Thyroid gland (tissue), 4 donors: ENCODE results near the gene ARID4B. TPM values are rescaled to one million over a fixed set of nuclear protein-coding genes. Genes with fewer than 3 reads are reported as not detected.
"Not testable (repeated sequence)": the region's sequence is repeated elsewhere in the genome, so short reads cannot be mapped to it uniquely, and the experiment has no call there.

Experiments used
- DNase-seq, 2 donors: peaks; one replicate each; pipeline ENCODE4 v3.0.0-alpha.2; 2019
- H3K27ac ChIP-seq, 3 donors: fragments of 200-600 bp; sonication (generic); 1 replicate in 2 of 3; 2 replicates in 1 of 3; pipeline ENCODE4 v1.5.1; 2016 to 2019; ENCODE audit warnings: mild to moderate bottlenecking in 1 of 3, moderate library complexity in 1 of 3
- H3K27me3 ChIP-seq: fragments of 200-600 bp; sonication (generic); one replicate; pipeline ENCODE4 v1.5.1; 2019
- H3K36me3 ChIP-seq, 2 donors: fragments of 200-600 bp; sonication (generic); one replicate each; pipeline ENCODE4 v1.5.1; 2016 to 2019
- H3K4me1 ChIP-seq, 2 donors: fragments of 200-600 bp; sonication (generic); one replicate each; pipeline ENCODE4 v1.5.1; 2017 to 2019
- H3K4me3 ChIP-seq, 3 donors: fragments of 200-600 bp; sonication (generic); replicated peaks in 1 of 3; 1 replicate in 2 of 3; 2 replicates in 1 of 3; pipeline ENCODE4 v1.5.1; 2016; ENCODE audit warnings: mild to moderate bottlenecking in 1 of 3
- H3K9me3 ChIP-seq: fragments of 200-600 bp; sonication (generic); one replicate; pipeline ENCODE4 v1.5.1; 2017
- POLR2A ChIP-seq, 2 donors: fragments of 450-650 bp; IDR thresholded peaks; one replicate each; pipeline ENCODE4 v1.6.1; 2017; ENCODE audit warnings: antibody characterized with exemption in 2 of 2, mild to moderate bottlenecking in 2 of 2, moderate library complexity in 1 of 2
- WGBS, 2 donors: methylation state at CpG; one replicate each; pipeline ENCODE4 v1.1.5; 2017; 5-methylcytosine and 5-hydroxymethylcytosine counted together
- intact Hi-C: fragments of 100-400 bp; cut with DNase I; formaldehyde crosslinking; loops from one replicate; pipeline ENCODE4 v1.15.1; 2023
- total RNA-seq, 4 donors: library from RNA; depleted of rRNA; stranded (reverse); fragments of >200 nt; gene quantifications; one replicate each; pipeline ENCODE4 v1.2.3, GENCODE V29; 2016
- TF ChIP-seq, protein P1 (sequence below), 6 experiments: fragments of 200-600 bp in 3 of 6; fragments of 450-650 bp in 3 of 6; sonication (generic) in 3 of 6; IDR thresholded peaks; one replicate each; pipeline ENCODE4 v1.5.1; 2016 to 2019; ENCODE audit warnings: antibody characterized with exemption in 6 of 6, mild to moderate bottlenecking in 2 of 6, inconsistent platforms in 1 of 6, moderate library complexity in 1 of 6

ARID4B gene
- total RNA-seq, 4 donors from 2014 or later = 49.0 to 65.4 (median 52.5) TPM

GRCh38 chr1:235284231-235284769 lies 43.7 kb downstream of the ARID4B start:
- intact Hi-C loops = no loop called here

DNA sequence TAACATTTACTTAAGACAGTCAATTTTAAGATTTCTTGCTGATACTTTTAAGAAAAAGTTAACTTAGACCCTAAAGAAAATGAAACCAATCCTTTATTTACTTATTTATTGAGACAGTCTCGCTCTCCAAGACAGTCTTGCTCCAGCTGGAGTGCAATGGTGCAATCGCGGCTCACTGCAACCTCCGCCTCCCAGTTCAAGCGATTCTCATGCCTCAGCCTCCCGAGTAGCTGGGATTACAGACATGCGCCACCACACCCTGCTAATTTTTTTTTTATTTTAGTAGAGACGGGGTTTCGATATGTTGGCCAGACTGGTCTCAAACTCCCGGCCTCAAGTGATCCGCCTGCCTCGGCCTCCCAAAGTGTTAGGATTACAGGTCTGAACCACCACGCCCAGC lies 44.3 kb downstream of the ARID4B start:
- intact Hi-C loops, H3K27me3 ChIP-seq, H3K9me3 ChIP-seq, H3K27ac ChIP-seq, H3K36me3 ChIP-seq, DNase-seq, H3K4me3 ChIP-seq: not testable (repeated sequence)
- peaks cover 0 to 17% of the 10 kb centered on the region in 2 donors for H3K4me1 ChIP-seq
- 97% methylated on average over 13 of the region's 13 CpGs for WGBS, 2 donors

More at GRCh38 chr1:235284231-235284769, 43.7 kb downstream of the ARID4B start:
- Histone ChIP-seq H3K9me3 (no peaks in the 10 kb centered on the region), H3K4me3 (no peak overlapping the region), H3K36me3 (no peaks in the 10 kb centered on the region), H3K4me1 (peaks cover 0 to 16% of the 10 kb centered on the region in 2 donors), H3K27ac (no peak overlapping the region), H3K27me3 (no peaks in the 10 kb centered on the region)
- no peak for DNase-seq
- TF ChIP-seq POLR2A (IDR thresholded peaks at IDR 0.05) = no peak
- TF ChIP-seq, protein P1, sequence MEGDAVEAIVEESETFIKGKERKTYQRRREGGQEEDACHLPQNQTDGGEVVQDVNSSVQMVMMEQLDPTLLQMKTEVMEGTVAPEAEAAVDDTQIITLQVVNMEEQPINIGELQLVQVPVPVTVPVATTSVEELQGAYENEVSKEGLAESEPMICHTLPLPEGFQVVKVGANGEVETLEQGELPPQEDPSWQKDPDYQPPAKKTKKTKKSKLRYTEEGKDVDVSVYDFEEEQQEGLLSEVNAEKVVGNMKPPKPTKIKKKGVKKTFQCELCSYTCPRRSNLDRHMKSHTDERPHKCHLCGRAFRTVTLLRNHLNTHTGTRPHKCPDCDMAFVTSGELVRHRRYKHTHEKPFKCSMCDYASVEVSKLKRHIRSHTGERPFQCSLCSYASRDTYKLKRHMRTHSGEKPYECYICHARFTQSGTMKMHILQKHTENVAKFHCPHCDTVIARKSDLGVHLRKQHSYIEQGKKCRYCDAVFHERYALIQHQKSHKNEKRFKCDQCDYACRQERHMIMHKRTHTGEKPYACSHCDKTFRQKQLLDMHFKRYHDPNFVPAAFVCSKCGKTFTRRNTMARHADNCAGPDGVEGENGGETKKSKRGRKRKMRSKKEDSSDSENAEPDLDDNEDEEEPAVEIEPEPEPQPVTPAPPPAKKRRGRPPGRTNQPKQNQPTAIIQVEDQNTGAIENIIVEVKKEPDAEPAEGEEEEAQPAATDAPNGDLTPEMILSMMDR (IDR thresholded peaks at IDR 0.05) = no peak
- 90% methylated on average over 6 of the region's 6 CpGs for WGBS, 2 donors

- no peaks in the 10 kb centered on the region for H3K9me3 ChIP-seq
- 95 to 96% methylated on average over 15 of the region's 15 CpGs for WGBS, 2 donors
- H3K4me1 ChIP-seq = peaks cover 0 to 16% of the 10 kb centered on the region in 2 donors
- TF ChIP-seq, protein P1 (IDR thresholded peaks at IDR 0.05) = no peak
- no peak for TF ChIP-seq POLR2A (IDR thresholded peaks at IDR 0.05)
- H3K4me3 ChIP-seq = no peak overlapping the region
- DNase-seq = no peak
- no peaks in the 10 kb centered on the region for H3K27me3 ChIP-seq
- H3K27ac ChIP-seq = no peak overlapping the region
- no peaks in the 10 kb centered on the region for H3K36me3 ChIP-seq
- intact Hi-C loops = no loop called here
Measured at GRCh38 chr1:235280467-235280866, 47.5 kb downstream of the ARID4B start.

DNA sequence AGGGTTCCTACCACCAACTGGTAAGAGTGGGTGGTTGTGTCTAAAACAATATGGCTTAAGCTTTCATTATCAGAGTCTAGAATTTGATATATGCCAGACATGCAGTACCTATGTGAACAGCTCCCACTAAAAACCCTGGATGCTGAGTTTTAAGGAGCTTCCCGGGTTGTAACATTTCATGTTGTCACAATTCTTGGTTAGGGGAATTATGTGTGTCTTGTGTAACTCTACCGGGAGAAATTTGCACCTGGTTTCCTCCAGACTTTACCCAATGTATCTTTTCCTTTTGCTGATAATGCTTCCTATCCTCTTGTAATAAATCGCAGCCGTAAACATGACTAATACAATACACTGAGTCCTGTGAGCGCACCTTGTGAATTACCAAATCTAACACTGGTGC lies 48.3 kb downstream of the ARID4B start:
- intact Hi-C loops = no loop called here
- H3K9me3 ChIP-seq = no peaks in the 10 kb centered on the region
- 91 to 94% methylated on average over 5 of the region's 5 CpGs for WGBS, 2 donors

DNA sequence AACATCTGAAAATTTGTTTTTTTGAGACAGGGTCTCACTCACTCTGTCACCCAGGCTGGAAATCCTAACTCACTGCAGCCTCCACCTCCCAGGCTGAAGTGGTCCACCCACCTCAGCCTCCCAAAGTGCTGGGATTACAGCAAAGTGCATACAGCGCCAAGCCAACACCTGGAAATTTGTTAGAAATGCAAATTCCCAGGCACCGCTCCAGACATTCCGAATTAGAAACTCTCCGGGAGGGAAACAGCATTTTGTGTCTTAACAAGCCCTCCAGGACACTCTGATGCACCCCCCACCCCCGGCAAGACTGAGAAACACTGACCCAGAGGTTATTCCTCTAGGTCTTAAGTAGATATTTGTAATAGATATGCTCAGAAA lies 49.1 kb downstream of the ARID4B start:
- 75 to 84% methylated on average over 5 of the region's 5 CpGs for WGBS, 2 donors
- intact Hi-C loops = no loop called here
- Histone ChIP-seq H3K4me1 (peaks cover 0 to 16% of the 10 kb centered on the region in 2 donors), H3K36me3 (no peaks in the 10 kb centered on the region), H3K4me3 (no peak overlapping the region), H3K9me3 (no peaks in the 10 kb centered on the region), H3K27ac (no peak overlapping the region), H3K27me3 (no peaks in the 10 kb centered on the region)
- TF ChIP-seq, protein P1 (IDR thresholded peaks at IDR 0.05) = no peak
- no peak for TF ChIP-seq POLR2A (IDR thresholded peaks at IDR 0.05)
- DNase-seq = no peak

More for the DNA sequence above, 48.3 kb downstream of the ARID4B start:
- Histone ChIP-seq H3K4me3 (no peak overlapping the region), H3K4me1 (peaks cover 0 to 16% of the 10 kb centered on the region in 2 donors), H3K27ac (no peak overlapping the region), H3K27me3 (no peaks in the 10 kb centered on the region), H3K36me3 (no peaks in the 10 kb centered on the region)
- TF ChIP-seq, protein P1 (IDR thresholded peaks at IDR 0.05) = no peak
- TF ChIP-seq POLR2A (IDR thresholded peaks at IDR 0.05) = no peak
- DNase-seq = no peak
